Measurements from ENCODE around the gene FOXL3. TPM values are rescaled to one million over a fixed set of nuclear protein-coding genes. Genes with fewer than 3 reads are reported as not detected.

The FOXL3 gene
- total RNA-seq, result not detected

DNA sequence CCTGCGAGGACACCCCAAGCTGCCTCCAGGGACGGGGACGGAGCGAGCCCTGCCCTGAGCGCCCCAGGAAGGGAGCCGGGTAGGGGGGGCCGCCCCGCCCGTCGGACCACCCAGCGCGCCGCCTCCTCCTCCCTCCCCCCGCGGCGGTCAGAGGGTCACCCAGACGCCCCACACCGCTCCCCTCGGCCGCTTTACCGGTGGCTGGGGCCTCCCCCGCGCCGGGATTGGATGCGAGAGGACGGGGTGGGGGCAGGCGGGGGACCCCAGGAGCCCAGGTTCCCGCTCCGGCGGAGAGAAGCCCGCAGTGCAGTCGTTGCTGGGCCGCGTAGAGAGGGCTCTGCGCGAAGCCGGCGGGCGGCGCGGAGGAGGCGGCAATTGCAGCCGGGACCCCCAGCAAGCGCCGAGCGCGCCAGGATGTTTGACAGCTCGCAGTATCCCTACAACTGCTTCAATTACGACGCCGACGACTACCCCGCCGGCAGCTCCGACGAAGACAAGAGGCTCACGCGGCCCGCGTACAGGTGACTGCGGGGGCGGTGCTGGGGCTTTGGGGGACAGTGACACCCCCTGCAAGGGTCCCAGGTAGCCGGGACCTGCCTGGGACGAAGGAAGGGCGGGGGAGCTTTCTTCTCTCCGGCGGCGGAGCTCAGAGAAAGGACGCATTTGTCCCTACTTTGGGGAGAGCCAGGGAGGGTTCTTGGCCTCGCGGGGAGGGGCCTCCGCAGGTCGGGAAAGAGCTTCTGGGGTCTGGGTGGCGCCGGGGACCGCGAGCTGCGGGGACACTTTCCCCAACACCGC is at the start of gene FOXL3:
FOXL3 (plus strand) TSS at position 415 of the 798 bp plus-strand sequence; CDS start at position 415, 0 bp downstream.

Other genes with a start within 250 kb of the FOXL3 start
- 30.7 TPM for gene FAM20C, start 97.6 kb upstream of the FOXL3 start, total RNA-seq
- 52.6 TPM for gene PDGFA, start 229.7 kb downstream of the FOXL3 start, total RNA-seq

Data from diencephalon (tissue), 1 donor.